ENCODE measurements around the gene CALM1.
"Not testable (repeated sequence)": the region's sequence is repeated elsewhere in the genome, so short reads cannot be mapped to it uniquely, and the experiment has no call there.

The CALM1 gene

DNA sequence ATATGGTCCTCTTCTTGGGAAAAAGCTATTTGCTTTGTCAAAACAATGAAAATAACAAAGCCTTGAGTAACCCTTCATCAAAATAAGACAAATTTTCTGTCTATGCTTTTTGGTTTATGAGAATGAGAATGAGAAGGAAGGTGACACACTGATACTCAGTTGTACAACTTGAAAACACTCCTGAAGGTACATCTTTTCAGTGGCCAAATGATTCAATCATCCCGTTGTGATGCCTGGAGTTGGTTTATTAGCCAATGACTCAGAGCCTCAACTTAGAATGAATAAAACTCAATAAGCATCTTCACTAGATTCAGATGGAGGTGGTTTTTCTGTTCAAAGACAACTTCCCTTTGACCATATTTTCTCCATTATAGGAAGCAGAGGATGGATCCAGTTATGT is 7.8 kb upstream of the CALM1 start:
- DNase-seq (ENCODE audit: low read depth), result peak; percentile 47
- H3K4me3 ChIP-seq (ENCODE audit: low read length), result no peak overlapping the region
- TF ChIP-seq, protein P1, sequence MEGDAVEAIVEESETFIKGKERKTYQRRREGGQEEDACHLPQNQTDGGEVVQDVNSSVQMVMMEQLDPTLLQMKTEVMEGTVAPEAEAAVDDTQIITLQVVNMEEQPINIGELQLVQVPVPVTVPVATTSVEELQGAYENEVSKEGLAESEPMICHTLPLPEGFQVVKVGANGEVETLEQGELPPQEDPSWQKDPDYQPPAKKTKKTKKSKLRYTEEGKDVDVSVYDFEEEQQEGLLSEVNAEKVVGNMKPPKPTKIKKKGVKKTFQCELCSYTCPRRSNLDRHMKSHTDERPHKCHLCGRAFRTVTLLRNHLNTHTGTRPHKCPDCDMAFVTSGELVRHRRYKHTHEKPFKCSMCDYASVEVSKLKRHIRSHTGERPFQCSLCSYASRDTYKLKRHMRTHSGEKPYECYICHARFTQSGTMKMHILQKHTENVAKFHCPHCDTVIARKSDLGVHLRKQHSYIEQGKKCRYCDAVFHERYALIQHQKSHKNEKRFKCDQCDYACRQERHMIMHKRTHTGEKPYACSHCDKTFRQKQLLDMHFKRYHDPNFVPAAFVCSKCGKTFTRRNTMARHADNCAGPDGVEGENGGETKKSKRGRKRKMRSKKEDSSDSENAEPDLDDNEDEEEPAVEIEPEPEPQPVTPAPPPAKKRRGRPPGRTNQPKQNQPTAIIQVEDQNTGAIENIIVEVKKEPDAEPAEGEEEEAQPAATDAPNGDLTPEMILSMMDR (IDR thresholded peaks at IDR 0.05; ENCODE audit: insufficient read depth, low read depth, low read length, missing control alignments), result no peak

DNA sequence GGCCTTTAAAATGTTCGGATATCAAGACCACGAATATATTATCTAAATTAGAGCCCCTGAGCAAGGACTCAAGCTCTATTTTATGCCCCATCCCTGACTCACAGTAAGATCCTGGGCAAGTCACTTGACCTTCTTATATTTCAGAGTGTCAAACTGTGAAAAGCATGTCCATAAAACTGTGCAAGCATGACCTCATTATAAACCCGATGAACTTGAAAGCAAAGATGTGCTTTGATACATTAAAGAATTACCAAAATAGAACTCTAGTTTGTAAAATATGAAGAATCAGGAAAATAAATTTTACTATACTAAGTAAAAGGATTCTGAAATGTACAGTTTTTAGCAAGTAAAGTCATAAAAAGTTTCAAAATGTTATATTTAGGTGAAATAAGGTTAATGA is 2.9 kb upstream of the CALM1 start:
- H3K4me3 ChIP-seq (ENCODE audit: low read length), result no peak overlapping the region
- no peak for DNase-seq (ENCODE audit: low read depth)
- TF ChIP-seq, protein P1 (IDR thresholded peaks at IDR 0.05; ENCODE audit: insufficient read depth, low read depth, low read length, missing control alignments), result no peak

DNA sequence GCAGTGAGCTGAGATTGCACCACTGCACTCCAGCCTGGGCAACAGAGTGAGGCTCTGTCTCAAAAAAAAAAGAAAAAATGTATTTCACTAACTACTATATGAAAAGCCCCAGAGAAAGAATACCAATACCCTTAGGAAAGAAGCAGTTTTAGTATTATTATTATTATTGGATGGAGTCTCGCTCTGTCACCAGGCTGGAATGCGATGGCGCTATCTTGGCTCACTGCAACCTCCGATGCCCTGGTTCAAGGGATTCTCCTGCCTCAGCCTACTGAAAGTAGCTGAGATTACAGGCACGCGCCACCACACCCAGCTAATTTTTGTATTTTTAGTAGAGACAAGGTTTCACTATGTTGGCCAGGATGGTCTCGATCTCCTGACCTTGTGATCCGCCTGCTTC is 2.0 kb upstream of the CALM1 start:
- H3K4me3 ChIP-seq (ENCODE audit: low read length); DNase-seq (ENCODE audit: low read depth): not testable (repeated sequence)

DNA sequence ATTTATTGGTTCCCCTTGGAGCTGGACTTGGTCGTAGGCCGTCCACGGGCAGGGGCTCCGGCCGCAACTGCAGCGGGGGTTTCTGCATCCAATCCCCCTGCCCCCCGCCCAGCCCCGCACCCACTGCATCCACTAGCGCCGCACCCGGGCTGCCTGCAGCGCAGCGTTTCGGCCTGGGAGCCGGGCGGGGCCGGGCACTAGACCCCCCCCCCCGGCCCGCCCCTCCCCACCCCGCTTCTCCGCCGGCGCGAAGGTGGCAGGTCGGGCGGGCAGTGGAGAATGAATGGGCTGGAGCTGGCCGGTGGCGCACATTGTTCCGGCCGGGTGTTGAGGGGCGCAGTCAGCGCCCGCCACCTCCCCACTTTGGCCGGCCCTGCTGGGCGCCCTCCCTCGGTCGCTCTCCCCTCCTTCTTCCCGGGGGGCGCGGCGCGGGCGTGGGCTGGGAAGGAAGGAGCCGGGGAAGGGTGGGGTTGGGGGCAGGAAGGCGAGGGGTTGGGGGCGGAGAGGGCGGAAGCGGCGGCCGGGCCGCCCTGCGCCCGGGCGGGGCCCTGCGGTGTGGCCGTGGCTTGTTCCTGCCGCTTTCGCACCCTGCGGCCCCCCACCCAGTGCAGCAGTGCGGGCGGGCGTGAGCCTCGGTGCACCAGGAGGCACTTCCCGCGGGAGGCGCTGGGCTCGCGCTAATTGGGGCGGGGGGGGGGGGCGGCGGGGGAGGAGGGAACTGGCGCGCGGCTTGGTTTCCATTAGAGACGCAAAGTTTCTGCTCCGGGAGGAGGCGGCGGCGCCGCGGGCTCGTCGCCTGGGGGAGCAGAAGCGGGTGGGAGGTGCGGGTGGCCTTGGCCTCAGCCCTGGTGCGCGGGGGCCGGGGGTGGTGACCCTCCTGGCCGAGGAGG is 841 bp downstream of the CALM1 start:
- DNase-seq (ENCODE audit: low read depth), result peak; percentile 50
- TF ChIP-seq, protein P1 (IDR thresholded peaks at IDR 0.05; ENCODE audit: insufficient read depth, low read depth, low read length, missing control alignments), result no peak
- H3K4me3 ChIP-seq (ENCODE audit: low read length), result peak overlapping the region; percentile 95

DNA sequence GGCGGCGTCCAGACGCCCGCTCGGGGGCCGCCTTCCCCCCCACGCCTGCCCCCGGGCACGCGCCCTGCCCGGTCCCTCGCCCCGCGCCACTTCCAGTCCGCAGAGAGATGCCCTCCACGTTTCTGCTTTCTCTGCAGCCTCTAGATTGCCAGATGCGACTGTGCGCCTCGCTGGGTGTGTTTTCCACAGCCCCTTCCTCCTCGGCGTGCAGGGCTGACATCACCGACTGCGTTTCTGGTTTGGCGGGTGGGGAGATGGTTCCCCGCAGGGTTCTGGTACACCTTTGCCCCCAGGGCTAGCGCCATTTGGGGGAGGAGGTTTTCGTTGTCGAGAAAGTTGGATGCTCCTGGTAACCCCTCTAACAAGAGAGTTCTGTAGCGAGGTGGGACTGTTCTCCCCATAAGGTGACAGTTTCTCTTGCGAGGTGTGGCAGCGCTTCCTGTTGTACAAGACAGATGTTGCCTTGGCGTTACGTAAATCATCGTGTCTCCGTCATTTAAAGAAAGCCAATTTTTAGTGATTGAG is 1.5 kb downstream of the CALM1 start:
- TF ChIP-seq, protein P1 (IDR thresholded peaks at IDR 0.05; ENCODE audit: insufficient read depth, low read depth, low read length, missing control alignments), result no peak
- H3K4me3 ChIP-seq (ENCODE audit: low read length), result peak overlapping the region; percentile 95
- DNase-seq (ENCODE audit: low read depth), result peak; percentile 62

DNA sequence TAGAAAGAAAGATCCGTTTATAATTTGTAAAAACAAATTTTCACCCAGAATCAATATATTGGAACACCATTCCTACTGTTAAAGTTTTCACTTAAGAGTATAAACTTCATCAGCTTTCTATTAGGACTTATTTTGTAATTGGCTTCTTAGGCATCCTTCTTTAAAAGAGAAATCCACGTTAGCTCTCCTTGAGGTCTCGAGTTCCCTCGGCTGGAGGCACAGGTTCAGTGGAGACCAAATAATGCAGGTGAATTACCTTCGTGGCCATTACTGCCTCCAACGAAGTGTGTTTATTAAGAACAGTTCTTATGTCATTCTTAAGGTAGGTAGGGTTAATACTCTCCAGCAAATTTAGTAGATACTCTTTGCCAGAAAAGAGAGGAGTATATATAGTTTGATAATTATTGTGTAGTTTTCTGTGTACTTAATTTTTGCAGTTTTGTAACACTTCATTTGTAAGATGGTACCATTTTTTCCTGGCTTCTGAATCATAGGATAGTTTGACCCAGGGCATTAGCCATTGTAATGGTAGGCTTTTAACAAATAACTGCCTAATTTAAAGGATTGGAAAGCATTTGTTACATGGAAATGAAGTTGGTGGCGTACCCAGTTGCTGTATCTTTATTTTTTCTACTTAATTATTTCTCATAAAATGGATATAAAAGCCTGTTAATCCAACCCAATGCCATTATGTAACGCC is 2.2 kb downstream of the CALM1 start:
- TF ChIP-seq, protein P1 (IDR thresholded peaks at IDR 0.05; ENCODE audit: insufficient read depth, low read depth, low read length, missing control alignments), result no peak
- DNase-seq (ENCODE audit: low read depth), result peak; percentile 29

More for the DNA sequence above, 2.2 kb downstream of the CALM1 start:
- H3K4me3 ChIP-seq (ENCODE audit: low read length), result peak overlapping the region; percentile 95
